GM19193 (cell line): ENCODE measurements around the gene SLC1A4.
A peak's percentile ranks its signal among the peaks of the same experiment; 100 is the strongest.

Source experiments
- POLR2A ChIP-seq: IDR thresholded peaks from 4 replicates; pipeline ENCODE4 v1.6.1; 2011; ENCODE audit not compliant: insufficient read depth, insufficient read length; ENCODE audit errors: extremely low read depth

SLC1A4 gene

GRCh38 chr2:64979744-64980143 lies 9.5 kb upstream of the SLC1A4 start:
- no peak for TF ChIP-seq POLR2A

DNA sequence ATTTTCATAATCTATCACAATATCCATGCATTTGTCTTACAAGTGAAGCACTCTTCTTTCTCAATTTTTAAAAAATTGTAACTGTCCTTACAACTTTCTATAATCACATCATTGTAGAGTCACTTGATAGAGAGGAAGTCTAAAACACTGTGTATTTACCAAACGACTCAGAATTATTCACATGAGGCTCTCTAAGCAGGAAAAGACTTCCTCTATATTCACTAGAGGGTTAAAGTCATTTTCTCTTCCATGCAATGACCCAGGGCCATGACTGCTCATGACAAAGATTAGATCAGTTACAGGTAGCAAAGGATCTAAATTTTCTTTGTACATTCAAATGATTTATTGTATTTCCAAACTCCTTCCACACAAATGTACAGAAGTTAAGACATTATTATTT lies 9.0 kb upstream of the SLC1A4 start:
- no peak for TF ChIP-seq POLR2A

DNA sequence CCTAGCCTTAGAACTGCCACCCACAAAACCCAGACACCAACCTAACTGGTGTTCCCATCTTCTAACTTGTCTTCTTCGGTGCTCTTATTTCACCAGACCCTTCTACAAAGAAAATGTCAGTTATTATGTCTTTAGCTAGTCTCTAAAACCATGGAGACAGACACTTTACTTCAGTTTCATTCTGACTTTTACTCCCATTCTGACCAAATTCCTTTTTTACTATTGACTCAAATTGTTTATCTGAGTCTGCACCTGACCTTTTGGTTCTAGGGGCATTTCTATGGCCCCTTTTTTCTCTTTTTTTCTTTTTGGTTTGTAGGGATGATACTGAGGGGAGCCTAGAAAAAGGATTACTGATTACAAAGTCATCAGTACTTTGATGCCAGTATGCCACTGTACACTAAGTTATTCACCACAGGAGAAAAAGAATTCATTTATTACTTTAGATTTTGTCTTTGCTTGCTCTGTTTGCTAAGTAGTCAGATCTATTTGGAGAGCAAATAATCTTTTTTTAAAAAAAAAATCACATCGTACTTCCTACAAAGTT lies 6.8 kb upstream of the SLC1A4 start:
- no peak for TF ChIP-seq POLR2A

DNA sequence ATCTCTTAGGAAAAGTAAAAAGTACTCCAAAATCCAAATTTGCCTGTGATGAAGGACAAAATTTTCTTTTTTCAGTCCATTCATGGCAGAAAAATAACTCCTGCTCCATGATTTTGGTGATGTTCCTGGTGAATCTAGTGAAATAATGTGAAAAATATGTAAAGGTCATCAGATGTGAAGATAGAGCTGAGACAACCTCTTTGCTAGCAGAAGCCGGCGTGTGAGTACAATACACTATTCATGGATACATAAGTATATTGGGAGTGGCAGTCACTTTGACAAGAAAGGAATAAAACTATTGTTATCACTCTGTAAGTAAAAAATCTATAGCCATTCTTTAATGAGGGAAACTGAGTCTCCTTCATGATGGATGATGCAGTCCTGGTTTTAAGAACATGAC lies 6.3 kb upstream of the SLC1A4 start:
- TF ChIP-seq POLR2A, result no peak

GRCh38 chr2:64985447-64985846 lies 3.8 kb upstream of the SLC1A4 start:
- no peak for TF ChIP-seq POLR2A

- no peak for TF ChIP-seq POLR2A
Observed at GRCh38 chr2:64987001-64987955, 1.9 kb upstream of the SLC1A4 start.

- no peak for TF ChIP-seq POLR2A
Observed at GRCh38 chr2:64987956-64988419, 1.2 kb upstream of the SLC1A4 start.

GRCh38 chr2:64988420-64989125 lies 626 bp upstream of the SLC1A4 start:
- peak; percentile 82 for TF ChIP-seq POLR2A

GRCh38 chr2:64989982-64990614 lies 899 bp downstream of the SLC1A4 start:
- TF ChIP-seq POLR2A, result no peak

DNA sequence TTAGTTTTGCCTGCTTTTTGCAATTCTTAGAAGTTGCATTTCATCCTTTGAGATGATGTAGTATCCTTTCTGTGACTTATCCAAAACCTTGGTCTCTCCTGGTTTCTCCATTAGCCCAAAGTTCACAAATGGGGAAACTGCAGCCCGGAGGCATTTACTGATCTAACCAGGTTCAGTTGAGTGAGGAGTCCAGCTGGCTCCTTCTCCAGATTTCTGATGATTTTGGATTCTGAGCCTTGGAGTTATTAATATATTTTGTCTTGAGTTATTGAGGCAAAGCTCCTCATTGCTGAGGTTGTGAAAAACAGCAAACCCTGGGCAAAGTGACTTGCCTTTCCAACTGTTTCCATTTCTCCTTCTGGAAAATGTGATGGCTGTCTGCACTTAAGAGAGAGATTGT lies 1.7 kb downstream of the SLC1A4 start:
- no peak for TF ChIP-seq POLR2A

DNA sequence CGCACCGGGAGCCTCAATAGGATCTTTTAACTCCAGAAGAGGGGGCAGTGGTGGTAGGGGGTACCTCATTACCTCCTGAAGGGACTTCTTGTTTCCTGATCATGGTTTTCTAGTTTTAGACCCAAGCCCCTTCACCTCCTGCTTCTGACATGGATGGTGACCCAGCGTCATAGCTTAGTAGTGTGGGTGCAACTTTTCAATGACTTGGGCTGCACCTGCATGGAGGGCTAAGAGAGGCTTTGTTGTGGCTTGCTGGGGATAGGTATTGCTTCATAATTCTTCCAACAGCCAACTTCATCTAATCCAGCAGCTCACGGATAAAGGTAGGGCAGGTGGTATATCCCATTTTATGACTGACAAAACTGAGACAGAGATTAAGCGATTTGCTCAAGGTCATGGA lies 3.0 kb downstream of the SLC1A4 start:
- TF ChIP-seq POLR2A, result no peak

DNA sequence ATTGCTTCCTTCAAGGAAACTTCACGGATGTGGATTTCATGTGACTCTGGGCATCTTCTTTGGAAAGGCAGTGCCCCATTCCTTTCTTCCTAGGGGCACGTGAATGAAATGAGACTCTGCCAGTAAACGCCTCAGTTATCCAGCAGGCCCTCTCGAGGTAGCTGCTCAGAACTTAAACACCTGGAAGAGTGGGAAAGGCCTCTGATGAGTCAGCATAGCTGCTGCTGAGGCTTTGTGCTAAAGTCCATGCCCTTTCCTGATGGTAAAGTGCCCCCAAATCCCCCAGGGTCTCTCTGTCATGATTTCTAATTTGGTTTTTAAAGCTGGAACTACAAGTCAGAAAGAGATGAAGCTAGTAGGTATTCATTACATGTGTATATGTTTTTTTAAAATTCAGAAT lies 3.8 kb downstream of the SLC1A4 start:
- TF ChIP-seq POLR2A, result no peak

- no peak for TF ChIP-seq POLR2A
Observed at GRCh38 chr2:64995041-64995440, 5.8 kb downstream of the SLC1A4 start.

DNA sequence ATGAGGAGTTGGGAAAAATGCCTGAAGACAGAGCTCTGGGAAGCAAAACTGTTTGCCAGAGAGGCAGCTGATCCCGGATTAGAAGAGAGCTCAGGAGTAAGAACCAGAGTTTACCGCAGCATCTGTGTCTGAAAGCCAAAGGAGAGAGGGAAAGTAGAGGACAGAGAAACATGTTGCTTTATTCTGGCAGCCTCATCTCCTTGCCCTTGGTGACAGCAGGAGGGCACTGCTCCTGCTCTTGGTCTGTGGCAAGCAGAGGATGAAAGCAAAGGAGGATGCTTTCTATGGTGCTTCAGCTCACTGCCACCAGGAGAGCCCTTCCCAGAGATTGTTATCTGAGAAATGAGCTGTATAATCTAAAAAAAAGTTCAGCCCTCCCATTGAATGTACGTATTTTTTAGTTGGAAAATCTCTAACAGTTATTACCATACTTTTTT lies 7.7 kb downstream of the SLC1A4 start:
- TF ChIP-seq POLR2A, result no peak

GRCh38 chr2:64998658-64999061 lies 9.5 kb downstream of the SLC1A4 start:
- no peak for TF ChIP-seq POLR2A
